Left ventricle myocardium inferior (tissue), 1 donor: ENCODE results near the gene DDC. TPM values are rescaled to one million over a fixed set of nuclear protein-coding genes. Genes with fewer than 3 reads are reported as not detected.

Experiments
- DNase-seq: peaks from one replicate; pipeline ENCODE4 v3.0.0-alpha.2; 2020
- H3K27ac ChIP-seq: fragments of 200-600 bp; replicated peaks from 2 replicates; pipeline ENCODE4 v1.8.0; 2021
- H3K27me3 ChIP-seq: fragments of 200-600 bp; 2 replicates; pipeline ENCODE4 v1.8.0; 2021; ENCODE audit warnings: low read depth
- H3K36me3 ChIP-seq: fragments of 200-600 bp; 2 replicates; pipeline ENCODE4 v1.8.0; 2021
- H3K4me1 ChIP-seq: fragments of 200-600 bp; 2 replicates; pipeline ENCODE4 v1.8.0; 2021
- H3K4me3 ChIP-seq: fragments of 200-600 bp; 2 replicates; pipeline ENCODE4 v1.8.0; 2021; ENCODE audit warnings: mild to moderate bottlenecking, moderate library complexity
- H3K9me3 ChIP-seq: fragments of 200-600 bp; replicated peaks from 2 replicates; pipeline ENCODE4 v1.8.0; 2021
- CTCF ChIP-seq: fragments of 200-600 bp; IDR thresholded peaks from 2 replicates; pipeline ENCODE4 v1.8.0; 2021; ENCODE audit warnings: antibody characterized with exemption, mild to moderate bottlenecking, borderline replicate concordance
- intact Hi-C: fragments of 100-400 bp; cut with micrococcal nuclease; formaldehyde crosslinking; loops from one replicate; pipeline ENCODE4 v1.11.0; 2022
- total RNA-seq: library from RNA; stranded (reverse); fragmentation: NEBNext Ultra II Directional; extraction: Animal tissue kit (Norgen Biotek cat#: 25700); gene quantifications from one replicate; pipeline ENCODE4 v1.2.1, GENCODE V29; 2021
- donor health status: DM: no; HTN: yes; CAD: no; lungs with severe emphysema.

The DDC gene
- total RNA-seq, 1 donor from 2014 or later, result not detected

- intact Hi-C loops, result no loop called here
- DNase-seq, result no peak
- H3K9me3 ChIP-seq, result no peaks in the 10 kb centered on the region
- peaks cover 7% of the 10 kb centered on the region for H3K27me3 ChIP-seq
- TF ChIP-seq CTCF, result no peak
- H3K4me1 ChIP-seq, result no peaks in the 10 kb centered on the region
- no peak overlapping the region for H3K4me3 ChIP-seq
- no peak overlapping the region for H3K27ac ChIP-seq
- H3K36me3 ChIP-seq, result no peaks in the 10 kb centered on the region
Observed at GRCh38 chr7:50421043-50421442, 144.2 kb downstream of the DDC start.

GRCh38 chr7:50418526-50419290 lies 146.5 kb downstream of the DDC start:
- TF ChIP-seq CTCF, result no peak
- Histone ChIP-seq H3K27ac (no peak overlapping the region), H3K4me1 (no peaks in the 10 kb centered on the region), H3K36me3 (no peaks in the 10 kb centered on the region), H3K27me3 (peaks cover 7% of the 10 kb centered on the region), H3K9me3 (no peaks in the 10 kb centered on the region), H3K4me3 (no peak overlapping the region)
- DNase-seq, result no peak
- intact Hi-C loops, result loop anchor here (5.0 kb wide), 1 partner anchor 211 kb away; no protein-coding TSS in a partner anchor

- Histone ChIP-seq H3K27me3 (peaks cover 7% of the 10 kb centered on the region), H3K36me3 (no peaks in the 10 kb centered on the region), H3K4me1 (no peaks in the 10 kb centered on the region), H3K27ac (no peak overlapping the region), H3K9me3 (no peaks in the 10 kb centered on the region), H3K4me3 (no peak overlapping the region)
- intact Hi-C loops, result loop anchor here (5.0 kb wide), 1 partner anchor 211 kb away; no protein-coding TSS in a partner anchor
- DNase-seq, result peak; percentile 55
- TF ChIP-seq CTCF, result peak; percentile 77
Observed at GRCh38 chr7:50418086-50418515, 147.1 kb downstream of the DDC start.

GRCh38 chr7:50416527-50417182 lies 148.6 kb downstream of the DDC start:
- H3K4me3 ChIP-seq, result no peak overlapping the region
- H3K36me3 ChIP-seq, result no peaks in the 10 kb centered on the region
- no peaks in the 10 kb centered on the region for H3K9me3 ChIP-seq
- H3K4me1 ChIP-seq, result no peaks in the 10 kb centered on the region
- H3K27me3 ChIP-seq, result peaks cover 13% of the 10 kb centered on the region
- intact Hi-C loops, result loop anchor here (5.0 kb wide), 1 partner anchor 209 kb away; no protein-coding TSS in a partner anchor
- DNase-seq, result no peak
- TF ChIP-seq CTCF, result no peak
- H3K27ac ChIP-seq, result no peak overlapping the region

- TF ChIP-seq CTCF, result no peak
- no peak overlapping the region for H3K27ac ChIP-seq
- no peaks in the 10 kb centered on the region for H3K9me3 ChIP-seq
- no peaks in the 10 kb centered on the region for H3K4me1 ChIP-seq
- no peak for DNase-seq
- intact Hi-C loops, result loop anchor here (5.0 kb wide), 1 partner anchor 209 kb away; no protein-coding TSS in a partner anchor
- H3K4me3 ChIP-seq, result no peak overlapping the region
- H3K27me3 ChIP-seq, result peaks cover 7% of the 10 kb centered on the region
- H3K36me3 ChIP-seq, result no peaks in the 10 kb centered on the region
Observed at GRCh38 chr7:50415844-50416364, 149.3 kb downstream of the DDC start.
